Endodermal cell (in vitro differentiated cells): ENCODE results near the gene ELL. TPM values are rescaled to one million over a fixed set of nuclear protein-coding genes. Genes with fewer than 3 reads are reported as not detected.

Experiments used
- DNase-seq: peaks from one replicate; pipeline ENCODE4 v3.0.0-alpha.2; 2017
- H3K27ac ChIP-seq: 2 replicates; pipeline ENCODE4 v1.5.1; 2013; ENCODE audit warnings: mild to moderate bottlenecking, low read depth, low read length, moderate library complexity
- H3K27me3 ChIP-seq: 2 replicates; pipeline ENCODE4 v1.6.1; 2013; ENCODE audit warnings: mild to moderate bottlenecking, low read length, moderate library complexity; ENCODE audit not compliant: insufficient read depth, control insufficient read depth, poor library complexity, severe bottlenecking
- H3K36me3 ChIP-seq: 2 replicates; pipeline ENCODE4 v1.7.0; 2013; ENCODE audit warnings: mild to moderate bottlenecking, low read length, moderate library complexity; ENCODE audit not compliant: control insufficient read depth, insufficient read depth
- H3K4me1 ChIP-seq: one replicate; pipeline ENCODE4 v1.7.0; 2013; ENCODE audit warnings: low read length; ENCODE audit not compliant: control insufficient read depth, insufficient read depth
- H3K4me3 ChIP-seq: 2 replicates; pipeline ENCODE4 v1.5.1; 2013; ENCODE audit warnings: mild to moderate bottlenecking, low read length, moderate library complexity
- H3K9ac ChIP-seq: 2 replicates; pipeline ENCODE4 v1.6.1; 2013; ENCODE audit warnings: mild to moderate bottlenecking, low read length, moderate library complexity; ENCODE audit not compliant: poor library complexity, severe bottlenecking; ENCODE audit errors: extremely low read depth
- H3K9me3 ChIP-seq: 2 replicates; pipeline ENCODE4 v1.6.1; 2013; ENCODE audit warnings: mild to moderate bottlenecking, low read length, moderate library complexity; ENCODE audit not compliant: control insufficient read depth
- H3K27ac Mint-ChIP-seq: 2 replicates; pipeline ENCODE4 v1.8.0; 2020; ENCODE audit warnings: mixed read lengths
- H3K27me3 Mint-ChIP-seq: 2 replicates; pipeline ENCODE4 v1.8.0; 2021; ENCODE audit warnings: mild to moderate bottlenecking, mixed read lengths; ENCODE audit not compliant: insufficient read depth
- H3K36me3 Mint-ChIP-seq: 2 replicates; pipeline ENCODE4 v1.8.0; 2020; ENCODE audit warnings: low read depth, mixed read lengths
- H3K4me1 Mint-ChIP-seq: 2 replicates; pipeline ENCODE4 v1.8.0; 2020; ENCODE audit warnings: mixed read lengths
- H3K4me3 Mint-ChIP-seq: 2 replicates; pipeline ENCODE4 v1.8.0; 2020; ENCODE audit warnings: mild to moderate bottlenecking, moderate library complexity, mixed read lengths
- H3K9me3 Mint-ChIP-seq: 2 replicates; pipeline ENCODE4 v1.8.0; 2020; ENCODE audit warnings: mild to moderate bottlenecking, mixed read lengths
- WGBS, 2 experiments: methylation state at CpG; one replicate each; pipeline versions ENCODE4 v1.1.5 to v1.1.7; 2013; ENCODE audit warnings: missing lambda C conversion rate in 2 of 2, mixed read lengths in 1 of 2; ENCODE audit not compliant: insufficient coverage in 1 of 2, insufficient read length in 1 of 2; 5-methylcytosine and 5-hydroxymethylcytosine counted together
- total RNA-seq, 2 donors: library from RNA; stranded (reverse); fragmentation: NEBNext Ultra II Directional in 1 of 2; extraction: Animal tissue kit (Norgen Biotek cat#: 25700) in 1 of 2; gene quantifications; 2 replicates in 1 of 2; 3 replicates in 1 of 2; pipeline ENCODE4 v1.2.1, GENCODE V29; 2021
- TF ChIP-seq, protein P1 (sequence below): fragments of 200-600 bp; sonication (generic); conservative IDR thresholded peaks from 2 replicates; pipeline ENCODE4 v1.5.0; 2021; ENCODE audit warnings: antibody characterized with exemption, mild to moderate bottlenecking

ELL gene
- total RNA-seq, 2 donors from 2014 or later, result 10.9 to 15.4 TPM

- Mint-ChIP-seq H3K4me1 (peaks cover 18% of the 10 kb centered on the region), H3K27me3 (no peaks in the 10 kb centered on the region), H3K36me3 (no peaks in the 10 kb centered on the region), H3K9me3 (no peaks in the 10 kb centered on the region), H3K27ac (peak overlapping the region; percentile 2), H3K4me3 (no peak overlapping the region)
- TF ChIP-seq, protein P1, sequence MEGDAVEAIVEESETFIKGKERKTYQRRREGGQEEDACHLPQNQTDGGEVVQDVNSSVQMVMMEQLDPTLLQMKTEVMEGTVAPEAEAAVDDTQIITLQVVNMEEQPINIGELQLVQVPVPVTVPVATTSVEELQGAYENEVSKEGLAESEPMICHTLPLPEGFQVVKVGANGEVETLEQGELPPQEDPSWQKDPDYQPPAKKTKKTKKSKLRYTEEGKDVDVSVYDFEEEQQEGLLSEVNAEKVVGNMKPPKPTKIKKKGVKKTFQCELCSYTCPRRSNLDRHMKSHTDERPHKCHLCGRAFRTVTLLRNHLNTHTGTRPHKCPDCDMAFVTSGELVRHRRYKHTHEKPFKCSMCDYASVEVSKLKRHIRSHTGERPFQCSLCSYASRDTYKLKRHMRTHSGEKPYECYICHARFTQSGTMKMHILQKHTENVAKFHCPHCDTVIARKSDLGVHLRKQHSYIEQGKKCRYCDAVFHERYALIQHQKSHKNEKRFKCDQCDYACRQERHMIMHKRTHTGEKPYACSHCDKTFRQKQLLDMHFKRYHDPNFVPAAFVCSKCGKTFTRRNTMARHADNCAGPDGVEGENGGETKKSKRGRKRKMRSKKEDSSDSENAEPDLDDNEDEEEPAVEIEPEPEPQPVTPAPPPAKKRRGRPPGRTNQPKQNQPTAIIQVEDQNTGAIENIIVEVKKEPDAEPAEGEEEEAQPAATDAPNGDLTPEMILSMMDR, result no peak
- Histone ChIP-seq H3K27ac (no peak overlapping the region), H3K27me3 (no peaks in the 10 kb centered on the region), H3K4me3 (no peak overlapping the region), H3K4me1 (peaks cover 14% of the 10 kb centered on the region), H3K36me3 (no peaks in the 10 kb centered on the region), H3K9ac (no peak overlapping the region), H3K9me3 (no peaks in the 10 kb centered on the region)
- WGBS, 2 experiments, result 89 to 90% methylated on average over 5 to 9 of the region's 9 CpGs
- DNase-seq, result no peak
Measured at GRCh38 chr19:18501832-18502231, 20.0 kb downstream of the ELL start.

- no peaks in the 10 kb centered on the region for H3K27me3 Mint-ChIP-seq
- Histone ChIP-seq H3K9me3 (no peaks in the 10 kb centered on the region), H3K4me3 (no peak overlapping the region), H3K27ac (no peak overlapping the region), H3K9ac (no peak overlapping the region), H3K36me3 (no peaks in the 10 kb centered on the region), H3K27me3 (no peaks in the 10 kb centered on the region), H3K4me1 (peaks cover 12% of the 10 kb centered on the region)
- TF ChIP-seq, protein P1, result no peak
- no peaks in the 10 kb centered on the region for H3K36me3 Mint-ChIP-seq
- no peak for DNase-seq
- H3K4me1 Mint-ChIP-seq, result peaks cover 15% of the 10 kb centered on the region
- peak overlapping the region; percentile 2 for H3K27ac Mint-ChIP-seq
- H3K4me3 Mint-ChIP-seq, result no peak overlapping the region
- 90 to 93% methylated on average over 10 to 13 of the region's 13 CpGs for WGBS, 2 experiments
- no peaks in the 10 kb centered on the region for H3K9me3 Mint-ChIP-seq
Measured at GRCh38 chr19:18501351-18501750, 20.5 kb downstream of the ELL start.

- WGBS, 2 experiments, result 88 to 90% methylated on average over 11 of the region's 11 CpGs
- H3K4me1 Mint-ChIP-seq, result peaks cover 15% of the 10 kb centered on the region
- H3K4me3 Mint-ChIP-seq, result no peak overlapping the region
- no peaks in the 10 kb centered on the region for H3K36me3 Mint-ChIP-seq
- H3K4me3 ChIP-seq, result no peak overlapping the region
- no peak for DNase-seq
- H3K9ac ChIP-seq, result no peak overlapping the region
- no peaks in the 10 kb centered on the region for H3K9me3 Mint-ChIP-seq
- peak overlapping the region; percentile 2 for H3K27ac Mint-ChIP-seq
- H3K27me3 Mint-ChIP-seq, result no peaks in the 10 kb centered on the region
- H3K36me3 ChIP-seq, result no peaks in the 10 kb centered on the region
- TF ChIP-seq, protein P1, result no peak
- no peaks in the 10 kb centered on the region for H3K9me3 ChIP-seq
- peaks cover 12% of the 10 kb centered on the region for H3K4me1 ChIP-seq
- no peak overlapping the region for H3K27ac ChIP-seq
- no peaks in the 10 kb centered on the region for H3K27me3 ChIP-seq
Measured at GRCh38 chr19:18500799-18501198, 21.1 kb downstream of the ELL start.
